HG03196 (cell line): Measurements from ENCODE around the gene ACTR8.
A peak's percentile ranks its signal among the peaks of the same experiment; 100 is the strongest.

ENCODE experiments used
- ATAC-seq: cut with Tn5 transposase; IDR thresholded peaks from one replicate; pipeline ENCODE4 v1.9.1; 2021; ENCODE audit not compliant: unreplicated experiment

ACTR8 gene

GRCh38 chr3:53865732-53866499, 16.0 kb downstream of the ACTR8 start:
- ATAC-seq = no peak

GRCh38 chr3:53863145-53863544, 18.8 kb downstream of the ACTR8 start:
- no peak for ATAC-seq

GRCh38 chr3:53862241-53862640, 19.7 kb downstream of the ACTR8 start:
- no peak for ATAC-seq

DNA sequence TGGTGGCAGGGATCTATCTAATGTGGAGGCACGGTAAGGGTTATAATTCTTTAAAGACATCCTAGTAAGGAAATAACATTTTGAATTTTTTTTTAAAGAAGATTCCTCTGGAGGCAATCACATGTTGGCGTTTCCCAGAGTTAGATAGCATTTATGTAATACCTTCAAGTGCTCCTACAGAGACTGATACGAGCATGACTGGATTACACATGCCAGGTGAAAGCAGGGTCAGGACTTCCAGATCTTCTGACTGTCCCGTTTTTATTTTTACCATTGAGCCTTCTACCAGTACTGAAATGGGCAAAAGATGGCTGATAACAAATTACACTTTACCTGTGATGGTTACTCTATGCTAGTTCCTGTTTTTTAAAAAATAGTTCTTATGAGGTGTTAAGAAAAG, 21.8 kb downstream of the ACTR8 start:
- ATAC-seq = no peak

DNA sequence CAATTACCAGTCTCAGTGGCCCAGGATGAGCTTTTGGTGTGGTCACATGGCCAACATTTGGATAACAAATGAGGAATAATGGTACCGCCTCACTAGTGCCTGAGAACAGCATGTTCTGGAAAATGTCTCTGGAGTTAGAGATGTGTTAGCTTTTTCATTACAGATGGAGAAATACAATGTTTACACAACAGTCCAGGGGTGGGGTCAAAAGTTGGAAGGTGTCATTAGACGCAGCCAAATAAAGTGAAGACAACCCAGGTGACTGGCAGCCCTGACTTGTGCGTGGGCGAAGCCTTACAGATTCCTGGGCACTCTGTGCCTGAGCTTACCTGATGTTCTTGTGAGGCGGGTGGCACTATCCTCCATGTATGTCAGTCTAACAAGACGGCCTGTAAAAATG, 22.8 kb downstream of the ACTR8 start:
- no peak for ATAC-seq

DNA sequence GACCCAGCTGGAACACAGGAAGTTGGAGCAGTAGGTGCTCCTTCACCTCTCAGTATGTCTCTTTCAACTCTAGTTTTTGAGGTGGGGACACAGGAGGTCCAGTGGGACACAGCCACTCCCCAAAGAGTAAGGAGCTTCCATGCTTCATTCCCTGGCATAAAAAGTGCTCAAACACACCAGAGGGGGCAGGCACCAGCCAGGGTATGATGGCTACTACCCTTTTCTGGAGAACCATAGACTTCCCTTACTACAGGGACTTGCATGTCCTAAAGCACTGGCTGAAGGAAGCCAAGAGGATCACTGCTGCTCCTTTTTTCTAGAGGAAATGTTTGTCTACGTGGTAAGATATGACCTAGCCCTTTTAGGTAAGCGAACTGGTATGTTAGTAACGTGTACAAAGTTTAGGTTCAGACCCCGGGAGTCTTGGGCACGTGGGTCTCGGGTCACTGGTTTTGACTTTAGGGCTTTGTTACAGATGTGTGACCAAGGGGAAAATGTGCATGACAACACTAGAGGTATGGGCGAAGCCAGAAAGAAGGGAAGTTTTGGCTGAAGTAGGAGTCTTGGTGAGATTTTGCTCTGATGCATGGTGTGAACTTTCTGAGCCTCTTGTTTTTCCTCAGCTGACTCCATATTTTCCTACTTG, 23.7 kb downstream of the ACTR8 start:
- ATAC-seq = no peak

DNA sequence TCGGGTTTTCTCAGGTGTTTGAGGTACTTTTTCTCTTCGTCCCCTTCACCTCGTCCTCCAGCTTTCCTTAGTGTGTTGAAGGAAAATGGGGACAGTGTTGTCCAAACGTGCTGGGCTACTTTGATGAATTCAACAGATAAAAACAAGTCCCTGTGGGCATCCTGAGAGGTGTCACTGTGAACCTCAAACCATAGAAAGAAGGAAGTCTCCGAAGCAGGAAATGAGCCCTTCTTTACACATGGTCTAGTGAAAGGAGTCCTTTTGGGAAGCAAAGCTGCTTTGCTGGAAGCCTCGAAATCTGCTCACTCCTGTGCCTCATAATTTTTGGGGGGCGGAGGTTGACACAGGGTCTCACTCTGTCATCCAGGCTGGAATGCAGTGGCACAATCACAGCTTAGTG, 25.0 kb downstream of the ACTR8 start:
- no peak for ATAC-seq

DNA sequence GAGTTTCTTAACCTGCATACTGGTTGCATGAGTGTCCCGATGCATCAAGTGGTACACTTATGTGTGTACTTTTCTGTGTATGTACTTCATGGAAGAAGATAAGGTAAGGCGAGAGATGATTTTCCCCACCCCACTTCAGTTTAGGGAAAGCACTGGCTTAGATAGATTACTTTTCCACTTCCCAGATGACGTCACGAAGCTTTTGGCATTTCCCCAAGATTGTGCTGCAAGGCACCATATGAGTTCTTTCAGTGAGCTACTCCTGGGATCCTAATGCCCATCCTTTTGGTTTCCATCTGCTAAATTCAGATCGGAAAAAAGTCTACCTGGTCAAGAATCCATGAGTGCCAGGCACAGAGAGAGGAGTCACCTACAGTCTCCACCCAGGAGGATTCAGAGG, 31.1 kb downstream of the ACTR8 start:
- no peak for ATAC-seq

- ATAC-seq = no peak
Measured at GRCh38 chr3:53849916-53850315, 32.0 kb downstream of the ACTR8 start.

DNA sequence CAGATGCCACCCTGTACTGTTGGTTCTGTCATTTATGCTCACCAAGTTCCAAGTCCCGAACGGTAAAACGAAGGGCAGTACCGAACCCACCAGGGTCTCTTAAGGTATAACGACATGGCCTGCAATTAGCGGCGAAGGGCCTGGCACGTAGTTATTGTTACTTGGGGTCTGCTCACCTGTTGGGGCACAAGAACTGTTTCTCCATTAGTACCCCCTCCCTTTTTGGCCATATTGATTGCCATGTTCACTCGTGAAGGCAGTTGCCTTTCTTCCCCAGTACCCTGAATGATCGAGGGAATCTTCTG, 35.1 kb downstream of the ACTR8 start:
- no peak for ATAC-seq

DNA sequence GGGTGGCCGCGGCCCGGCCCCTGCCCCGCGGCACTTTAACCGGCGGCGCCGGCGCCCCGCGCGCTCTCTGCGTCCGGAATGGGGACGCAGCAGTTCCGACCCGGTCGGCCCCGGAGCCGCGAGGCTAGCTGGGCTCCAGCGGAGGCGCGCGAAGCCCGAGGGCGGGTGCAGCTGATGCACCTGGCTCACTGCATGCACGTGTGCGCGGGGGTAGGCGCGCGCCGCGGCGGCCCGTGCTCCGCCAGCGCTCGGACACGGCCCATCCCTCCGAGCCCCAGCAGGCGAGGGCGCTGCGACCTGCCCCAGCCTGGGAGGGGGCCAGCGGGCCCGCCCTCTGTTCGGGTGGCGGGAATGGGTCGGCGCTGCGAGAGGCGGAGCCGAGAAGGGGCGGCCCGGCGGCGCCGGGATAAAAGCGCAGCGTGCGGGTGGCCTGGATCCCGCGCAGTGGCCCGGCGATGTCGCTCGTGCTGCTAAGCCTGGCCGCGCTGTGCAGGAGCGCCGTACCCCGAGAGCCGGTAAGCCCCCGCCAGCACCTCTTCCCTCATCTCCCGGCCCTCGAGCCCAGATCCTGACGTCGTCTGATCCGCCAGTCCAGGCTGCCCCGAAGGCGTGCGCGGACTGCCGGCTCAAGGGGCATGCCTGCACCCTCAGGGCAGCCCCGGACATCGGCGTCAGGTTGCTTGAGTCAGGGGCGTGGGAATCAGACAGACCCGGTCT, 35.7 kb downstream of the ACTR8 start, which contains the start of the genes CHDH and IL17RB:
Gene CHDH, minus strand, starts transcription at position 286 of the 717 bp plus-strand sequence. CDS start 22,411 bp downstream, outside the sequence.
Gene IL17RB, plus strand, starts transcription at position 435 of the 717 bp plus-strand sequence. Its CDS starts 21 bp downstream, at position 456.
- no peak for ATAC-seq

- no peak for ATAC-seq
Measured at GRCh38 chr3:53845881-53846133, 36.1 kb downstream of the ACTR8 start.

DNA sequence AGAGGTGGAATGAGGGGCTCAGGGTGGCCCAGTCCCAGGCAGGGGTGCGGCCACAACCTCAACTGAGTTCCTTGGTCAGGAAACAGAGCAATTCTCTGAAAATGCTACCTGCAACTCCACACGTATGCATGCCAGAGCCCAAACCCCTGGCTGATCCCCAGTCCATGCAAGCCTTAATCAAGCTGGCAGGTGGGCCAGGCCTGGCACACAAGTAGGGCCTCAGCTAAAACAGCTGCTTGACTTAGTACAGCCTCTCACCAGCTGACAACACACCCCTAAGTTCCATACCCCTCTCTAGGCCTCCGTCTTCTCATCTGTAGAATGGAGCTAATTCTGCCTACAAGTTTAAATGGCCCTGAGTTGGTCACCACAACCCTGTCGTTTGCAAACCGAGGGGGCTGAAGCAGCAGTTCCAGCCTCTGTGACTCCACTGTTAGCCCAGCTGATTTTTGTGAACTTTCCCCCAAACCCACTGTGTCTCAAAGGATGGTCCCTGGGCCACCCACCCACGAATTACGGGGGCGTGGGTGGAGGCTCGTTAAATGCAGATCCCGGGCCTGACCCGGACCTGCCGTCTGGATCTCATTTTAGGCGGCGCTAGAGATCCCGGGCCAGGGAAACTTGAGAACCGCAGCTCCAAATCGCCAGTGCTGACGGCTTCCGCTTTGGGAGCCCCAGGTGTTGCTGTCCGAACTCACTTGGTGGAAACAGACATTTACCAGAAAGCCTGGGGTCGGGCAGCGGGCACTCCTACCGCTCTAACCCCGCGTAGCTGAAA, 36.7 kb downstream of the ACTR8 start:
- no peak for ATAC-seq

DNA sequence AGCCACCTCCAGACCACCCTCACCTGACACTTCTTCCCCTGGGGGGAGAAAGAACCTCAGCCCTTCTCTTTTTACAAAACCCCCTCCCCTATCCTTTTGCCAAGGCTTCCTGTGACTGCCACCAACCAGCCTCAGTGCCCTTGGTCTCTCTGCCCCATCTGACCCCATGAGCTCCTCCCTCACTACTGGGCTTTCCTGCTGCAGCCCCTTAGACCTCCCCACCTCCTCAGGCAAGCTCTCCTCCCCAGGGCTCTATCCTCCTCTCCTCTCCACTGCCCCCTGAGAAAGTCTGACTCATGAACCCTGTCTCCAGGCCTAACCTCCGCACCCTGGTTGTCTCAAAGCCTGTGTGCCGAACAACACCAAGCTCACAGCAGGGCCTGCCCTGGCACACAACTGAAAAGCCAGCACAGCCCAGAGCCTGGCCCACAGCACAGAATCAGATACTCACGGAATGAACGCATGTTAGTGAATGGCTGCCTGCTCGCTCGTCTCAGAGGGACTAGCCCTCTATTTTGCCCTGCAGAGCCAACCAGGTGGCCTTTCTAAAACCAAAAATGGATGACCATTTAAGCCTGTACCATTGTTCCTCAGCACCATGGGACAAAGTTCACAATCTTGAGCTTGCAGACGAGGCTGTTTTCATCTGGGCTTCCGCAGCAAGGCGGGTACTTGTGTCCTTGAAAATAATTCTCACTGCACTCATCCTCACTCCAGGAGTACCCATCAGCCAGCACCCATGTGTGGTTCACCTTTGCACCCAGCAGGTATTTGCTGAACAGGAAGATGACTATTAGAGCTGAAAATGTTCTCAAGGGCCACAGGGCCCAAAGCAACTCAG, 37.5 kb downstream of the ACTR8 start:
- ATAC-seq = peak; percentile 6

GRCh38 chr3:53843195-53844177, 38.5 kb downstream of the ACTR8 start:
- peak; percentile 46 for ATAC-seq

GRCh38 chr3:53842436-53843194, 39.3 kb downstream of the ACTR8 start:
- ATAC-seq = no peak

DNA sequence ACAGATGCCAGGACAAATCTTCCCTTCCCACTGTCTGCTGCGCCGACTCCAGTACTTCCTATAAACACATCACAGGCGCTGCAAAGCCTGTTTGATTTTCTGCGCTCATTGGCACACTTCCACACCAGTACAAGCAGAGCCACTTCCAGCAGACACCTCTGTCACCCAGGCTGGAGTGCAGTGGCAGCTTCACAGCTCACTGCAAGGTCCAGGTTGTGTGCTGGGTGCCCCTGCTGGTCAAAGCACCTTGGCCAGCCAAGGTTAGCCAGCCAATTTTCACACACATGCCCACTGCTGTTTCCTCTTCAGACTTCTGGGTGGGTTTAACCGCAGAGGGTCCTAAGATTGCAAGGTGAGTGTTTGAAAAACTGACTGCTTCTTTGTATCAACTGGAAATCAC, 40.7 kb downstream of the ACTR8 start:
- no peak for ATAC-seq

DNA sequence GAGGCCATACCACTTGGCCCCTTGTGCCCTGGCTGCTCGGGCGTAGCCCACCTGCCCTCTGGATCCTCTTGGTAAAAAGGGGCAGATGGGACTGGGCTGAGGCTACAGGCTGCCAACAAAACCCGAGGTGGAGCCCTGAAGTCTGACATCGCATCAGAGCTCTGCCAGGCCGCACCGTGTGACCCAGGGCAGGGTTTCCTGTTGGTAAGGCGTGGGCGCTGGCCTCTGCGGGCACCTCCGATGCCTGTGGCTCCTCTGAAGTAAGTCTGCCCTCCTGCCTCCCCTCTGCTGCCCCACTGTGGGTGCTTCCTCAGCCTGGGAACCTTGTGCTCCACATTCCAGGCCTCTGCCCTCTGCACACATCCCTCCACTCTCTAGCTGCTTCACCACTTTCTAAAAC, 44.6 kb downstream of the ACTR8 start:
- ATAC-seq = no peak
